Neural crest cell (in vitro differentiated cells): ENCODE data around the gene GDPD5. TPM values are rescaled to one million over a fixed set of nuclear protein-coding genes. Genes with fewer than 3 reads are reported as not detected.

Experiments
- DNase-seq: peaks from one replicate; pipeline ENCODE4 v3.0.0; 2021; ENCODE audit warnings: low read depth, mixed read lengths, low spot score
- H3K27ac Mint-ChIP-seq: one replicate; pipeline ENCODE4 v1.8.0; 2021; ENCODE audit warnings: mild to moderate bottlenecking, mixed read lengths; ENCODE audit not compliant: unreplicated experiment
- H3K27me3 Mint-ChIP-seq: 2 replicates; pipeline ENCODE4 v1.8.0; 2021; ENCODE audit warnings: low read depth, mild to moderate bottlenecking, mixed read lengths
- H3K36me3 Mint-ChIP-seq: 2 replicates; pipeline ENCODE4 v1.8.0; 2021; ENCODE audit warnings: low read depth, mild to moderate bottlenecking, mixed read lengths
- H3K4me1 Mint-ChIP-seq: 2 replicates; pipeline ENCODE4 v1.8.0; 2021; ENCODE audit warnings: mixed read lengths
- H3K4me3 Mint-ChIP-seq: one replicate; pipeline ENCODE4 v1.8.0; 2021; ENCODE audit warnings: mild to moderate bottlenecking, mixed read lengths
- H3K9me3 Mint-ChIP-seq: 2 replicates; pipeline ENCODE4 v1.8.0; 2021; ENCODE audit warnings: mixed read lengths
- CTCF ChIP-seq: fragments of 200-600 bp; sonication (generic); conservative IDR thresholded peaks from 2 replicates; pipeline ENCODE4 v1.5.0; 2021; ENCODE audit warnings: antibody characterized with exemption, mild to moderate bottlenecking
- total RNA-seq: library from RNA; stranded (reverse); gene quantifications from 2 replicates; pipeline ENCODE4 v1.2.1, GENCODE V29; 2021

Gene GDPD5
- total RNA-seq, 1 donor from 2014 or later = 13.3 TPM

- Mint-ChIP-seq H3K36me3 (no peaks in the 10 kb centered on the region), H3K4me1 (peaks cover 44% of the 10 kb centered on the region), H3K9me3 (no peaks in the 10 kb centered on the region), H3K27ac (no peak overlapping the region), H3K4me3 (peak overlapping the region; percentile 88), H3K27me3 (peaks cover 27% of the 10 kb centered on the region)
- DNase-seq = no peak
- TF ChIP-seq CTCF = no peak
Measured at GRCh38 chr11:75524665-75525432, 892 bp downstream of the GDPD5 start.

- no peaks in the 10 kb centered on the region for H3K9me3 Mint-ChIP-seq
Measured at GRCh38 chr11:75523811-75524664, 1.7 kb downstream of the GDPD5 start.

GRCh38 chr11:75523189-75523588, 2.6 kb downstream of the GDPD5 start:
- no peak for DNase-seq

More at GRCh38 chr11:75523811-75524664, 1.7 kb downstream of the GDPD5 start:
- DNase-seq = no peak
- Mint-ChIP-seq H3K4me3 (peak overlapping the region; percentile 88), H3K27me3 (peaks cover 27% of the 10 kb centered on the region), H3K4me1 (peaks cover 36% of the 10 kb centered on the region), H3K36me3 (no peaks in the 10 kb centered on the region), H3K27ac (no peak overlapping the region)
- TF ChIP-seq CTCF = no peak

GRCh38 chr11:75522286-75523044, 3.3 kb downstream of the GDPD5 start:
- H3K27me3 Mint-ChIP-seq = peaks cover 21% of the 10 kb centered on the region
- peaks cover 32% of the 10 kb centered on the region for H3K4me1 Mint-ChIP-seq
- TF ChIP-seq CTCF = no peak
- no peaks in the 10 kb centered on the region for H3K9me3 Mint-ChIP-seq
- DNase-seq = no peak
- peak overlapping the region; percentile 51 for H3K4me3 Mint-ChIP-seq
- H3K27ac Mint-ChIP-seq = peak overlapping the region; percentile 20
- H3K36me3 Mint-ChIP-seq = no peaks in the 10 kb centered on the region

More at GRCh38 chr11:75523189-75523588, 2.6 kb downstream of the GDPD5 start:
- no peaks in the 10 kb centered on the region for H3K9me3 Mint-ChIP-seq
- H3K27ac Mint-ChIP-seq = no peak overlapping the region
- peaks cover 33% of the 10 kb centered on the region for H3K4me1 Mint-ChIP-seq
- H3K27me3 Mint-ChIP-seq = peaks cover 25% of the 10 kb centered on the region
- no peak for TF ChIP-seq CTCF
- H3K4me3 Mint-ChIP-seq = peak overlapping the region; percentile 88
- H3K36me3 Mint-ChIP-seq = no peaks in the 10 kb centered on the region

GRCh38 chr11:75520688-75521087, 5.1 kb downstream of the GDPD5 start:
- Mint-ChIP-seq H3K4me1 (peaks cover 20% of the 10 kb centered on the region), H3K27me3 (peaks cover 19% of the 10 kb centered on the region), H3K4me3 (no peak overlapping the region), H3K27ac (no peak overlapping the region), H3K36me3 (no peaks in the 10 kb centered on the region), H3K9me3 (peaks cover 2% of the 10 kb centered on the region)
- TF ChIP-seq CTCF = no peak
- DNase-seq = no peak
